ENCODE results near the gene ZNF148.
A peak's percentile ranks its signal among the peaks of the same experiment; 100 is the strongest.

ZNF148 gene, protein sequence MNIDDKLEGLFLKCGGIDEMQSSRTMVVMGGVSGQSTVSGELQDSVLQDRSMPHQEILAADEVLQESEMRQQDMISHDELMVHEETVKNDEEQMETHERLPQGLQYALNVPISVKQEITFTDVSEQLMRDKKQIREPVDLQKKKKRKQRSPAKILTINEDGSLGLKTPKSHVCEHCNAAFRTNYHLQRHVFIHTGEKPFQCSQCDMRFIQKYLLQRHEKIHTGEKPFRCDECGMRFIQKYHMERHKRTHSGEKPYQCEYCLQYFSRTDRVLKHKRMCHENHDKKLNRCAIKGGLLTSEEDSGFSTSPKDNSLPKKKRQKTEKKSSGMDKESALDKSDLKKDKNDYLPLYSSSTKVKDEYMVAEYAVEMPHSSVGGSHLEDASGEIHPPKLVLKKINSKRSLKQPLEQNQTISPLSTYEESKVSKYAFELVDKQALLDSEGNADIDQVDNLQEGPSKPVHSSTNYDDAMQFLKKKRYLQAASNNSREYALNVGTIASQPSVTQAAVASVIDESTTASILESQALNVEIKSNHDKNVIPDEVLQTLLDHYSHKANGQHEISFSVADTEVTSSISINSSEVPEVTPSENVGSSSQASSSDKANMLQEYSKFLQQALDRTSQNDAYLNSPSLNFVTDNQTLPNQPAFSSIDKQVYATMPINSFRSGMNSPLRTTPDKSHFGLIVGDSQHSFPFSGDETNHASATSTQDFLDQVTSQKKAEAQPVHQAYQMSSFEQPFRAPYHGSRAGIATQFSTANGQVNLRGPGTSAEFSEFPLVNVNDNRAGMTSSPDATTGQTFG

DNA sequence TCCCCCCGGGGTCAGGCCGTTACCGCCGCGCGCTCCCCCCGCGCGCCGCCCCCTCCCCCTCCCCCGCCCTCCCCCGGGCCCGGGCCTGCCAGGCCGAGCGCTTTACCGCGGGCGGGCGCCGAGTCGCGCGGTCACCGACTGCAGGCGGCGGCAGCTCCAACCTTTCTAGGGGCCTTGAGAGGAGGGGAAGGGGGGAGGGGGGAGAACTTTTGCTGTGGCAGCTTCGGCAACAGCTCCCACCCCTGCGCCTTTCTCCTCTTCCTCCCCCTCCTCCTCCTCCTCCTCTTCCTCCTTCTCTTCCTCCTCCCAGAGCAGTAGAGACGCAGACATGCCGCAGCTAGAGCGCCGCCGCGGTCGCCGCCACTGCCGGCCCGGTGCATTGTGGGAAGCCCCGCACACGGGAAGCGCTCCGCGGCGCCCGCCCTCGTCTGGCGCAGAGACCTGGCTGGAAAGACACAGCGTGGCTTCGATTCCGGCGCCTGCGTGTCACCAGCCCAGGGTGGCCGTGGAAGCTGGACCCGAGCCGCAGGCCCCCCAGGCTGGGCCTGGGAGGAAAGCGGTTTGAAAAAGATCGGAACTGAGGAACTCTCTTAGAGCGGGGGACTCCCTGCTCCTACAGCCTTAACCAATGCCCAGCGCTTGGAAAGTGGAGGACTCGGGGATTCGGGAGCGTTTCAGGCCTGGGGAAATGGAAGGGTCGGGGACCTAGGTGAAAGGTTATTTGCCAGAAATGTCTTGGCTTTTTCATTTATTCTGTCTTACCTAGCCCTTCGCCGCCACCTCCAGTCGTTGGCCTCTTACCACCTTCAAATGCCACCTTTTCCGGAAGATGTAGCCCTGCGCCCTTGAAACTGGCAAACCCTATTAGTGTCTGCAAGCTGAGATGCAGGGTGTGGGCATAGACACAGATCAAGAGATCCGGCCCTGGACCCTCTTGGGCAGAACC is at the start of gene ZNF148:
Gene ZNF148, minus strand, starts transcription at position 330 of the 946 bp plus-strand sequence. CDS start 61,685 bp downstream, outside the sequence.
- peaks cover 8% of the 10 kb centered on the region; the same call in 1 of the 2 replicates for H3K4me1 ChIP-seq (ENCODE audit: control insufficient read depth, insufficient read depth, low read length)
- no peaks in the 10 kb centered on the region for H3K9me3 ChIP-seq (ENCODE audit: control insufficient read depth, insufficient read depth, low read depth, low read length)
- peak within 1 kb of the TSS; percentile 92 for H3K4me3 ChIP-seq (ENCODE audit: low read depth, low read length)
- peaks cover 0 to 2% of the 10 kb centered on the region in 2 experiments; a peak in 2 of 3 replicates for H3K36me3 ChIP-seq (ENCODE audit: control insufficient read depth in 2 of 2, insufficient read depth in 1 of 2, low read length in 2 of 2)
- ChIA-PET CTCF (interaction anchor here (0.6 kb wide), 1 partner anchor 598 kb away, joined by 3 read pairs; no protein-coding TSS in a partner anchor), POLR2A (interaction anchor here (0.6 to 1.5 kb wide), 8 partner anchors 9 to 229 kb away, joined by 3 to 7 read pairs (median 4); no protein-coding TSS in a partner anchor)
- H3K27ac ChIP-seq (ENCODE audit: extremely low read depth, low read depth, low read length) = peak within 1 kb of the TSS; percentile 74
- TF ChIP-seq, protein P1, sequence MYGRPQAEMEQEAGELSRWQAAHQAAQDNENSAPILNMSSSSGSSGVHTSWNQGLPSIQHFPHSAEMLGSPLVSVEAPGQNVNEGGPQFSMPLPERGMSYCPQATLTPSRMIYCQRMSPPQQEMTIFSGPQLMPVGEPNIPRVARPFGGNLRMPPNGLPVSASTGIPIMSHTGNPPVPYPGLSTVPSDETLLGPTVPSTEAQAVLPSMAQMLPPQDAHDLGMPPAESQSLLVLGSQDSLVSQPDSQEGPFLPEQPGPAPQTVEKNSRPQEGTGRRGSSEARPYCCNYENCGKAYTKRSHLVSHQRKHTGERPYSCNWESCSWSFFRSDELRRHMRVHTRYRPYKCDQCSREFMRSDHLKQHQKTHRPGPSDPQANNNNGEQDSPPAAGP (tag by site-specific recombination; IDR thresholded peaks at IDR 0.05) = peak; percentile 61; the same call in 1 of the 2 replicates
- no peak for TF ChIP-seq ZNF626 (tag by site-specific recombination; IDR thresholded peaks at IDR 0.05)
- peak; percentile 20; the same call in 1 of the 2 replicates for TF ChIP-seq GLIS1 (tag by site-specific recombination; IDR thresholded peaks at IDR 0.05)
- no peak for TF ChIP-seq ZNF610 (tag by site-specific recombination; IDR thresholded peaks at IDR 0.05; ENCODE audit: borderline replicate concordance)
- no peak for TF ChIP-seq ZFHX2 (tag by site-specific recombination; conservative IDR thresholded peaks at IDR 0.05)
- no peak for TF ChIP-seq IKZF3 (tag by site-specific recombination; IDR thresholded peaks at IDR 0.05)
- no peak for TF ChIP-seq ZNF175 (tag by site-specific recombination; IDR thresholded peaks at IDR 0.05)
- TF ChIP-seq GLIS2 (tag by site-specific recombination; IDR thresholded peaks at IDR 0.05) = peak; percentile 18; the same call in 1 of the 2 replicates
- no peak for TF ChIP-seq WT1 (tag by site-specific recombination; IDR thresholded peaks at IDR 0.05)
- TF ChIP-seq MZF1 (tag by site-specific recombination; IDR thresholded peaks at IDR 0.05; ENCODE audit: borderline replicate concordance) = no peak
- TF ChIP-seq ZNF677 (tag by site-specific recombination; IDR thresholded peaks at IDR 0.05) = no peak
- TF ChIP-seq, protein P2, sequence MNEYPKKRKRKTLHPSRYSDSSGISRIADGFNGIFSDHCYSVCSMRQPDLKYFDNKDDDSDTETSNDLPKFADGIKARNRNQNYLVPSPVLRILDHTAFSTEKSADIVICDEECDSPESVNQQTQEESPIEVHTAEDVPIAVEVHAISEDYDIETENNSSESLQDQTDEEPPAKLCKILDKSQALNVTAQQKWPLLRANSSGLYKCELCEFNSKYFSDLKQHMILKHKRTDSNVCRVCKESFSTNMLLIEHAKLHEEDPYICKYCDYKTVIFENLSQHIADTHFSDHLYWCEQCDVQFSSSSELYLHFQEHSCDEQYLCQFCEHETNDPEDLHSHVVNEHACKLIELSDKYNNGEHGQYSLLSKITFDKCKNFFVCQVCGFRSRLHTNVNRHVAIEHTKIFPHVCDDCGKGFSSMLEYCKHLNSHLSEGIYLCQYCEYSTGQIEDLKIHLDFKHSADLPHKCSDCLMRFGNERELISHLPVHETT (tag by site-specific recombination; IDR thresholded peaks at IDR 0.05) = peak; percentile 68; the same call in 1 of the 2 replicates
- TF ChIP-seq YY2 (tag by site-specific recombination; IDR thresholded peaks at IDR 0.05) = peak; percentile 96
- TF ChIP-seq ZNF76 (tag by site-specific recombination; IDR thresholded peaks at IDR 0.05; ENCODE audit: borderline replicate concordance, low read depth) = peak; percentile 96
- TF ChIP-seq, protein P3, sequence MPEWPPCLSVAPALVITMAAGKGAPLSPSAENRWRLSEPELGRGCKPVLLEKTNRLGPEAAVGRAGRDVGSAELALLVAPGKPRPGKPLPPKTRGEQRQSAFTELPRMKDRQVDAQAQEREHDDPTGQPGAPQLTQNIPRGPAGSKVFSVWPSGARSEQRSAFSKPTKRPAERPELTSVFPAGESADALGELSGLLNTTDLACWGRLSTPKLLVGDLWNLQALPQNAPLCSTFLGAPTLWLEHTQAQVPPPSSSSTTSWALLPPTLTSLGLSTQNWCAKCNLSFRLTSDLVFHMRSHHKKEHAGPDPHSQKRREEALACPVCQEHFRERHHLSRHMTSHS (tag by site-specific recombination; IDR thresholded peaks at IDR 0.05) = no peak
- TF ChIP-seq, protein P4, sequence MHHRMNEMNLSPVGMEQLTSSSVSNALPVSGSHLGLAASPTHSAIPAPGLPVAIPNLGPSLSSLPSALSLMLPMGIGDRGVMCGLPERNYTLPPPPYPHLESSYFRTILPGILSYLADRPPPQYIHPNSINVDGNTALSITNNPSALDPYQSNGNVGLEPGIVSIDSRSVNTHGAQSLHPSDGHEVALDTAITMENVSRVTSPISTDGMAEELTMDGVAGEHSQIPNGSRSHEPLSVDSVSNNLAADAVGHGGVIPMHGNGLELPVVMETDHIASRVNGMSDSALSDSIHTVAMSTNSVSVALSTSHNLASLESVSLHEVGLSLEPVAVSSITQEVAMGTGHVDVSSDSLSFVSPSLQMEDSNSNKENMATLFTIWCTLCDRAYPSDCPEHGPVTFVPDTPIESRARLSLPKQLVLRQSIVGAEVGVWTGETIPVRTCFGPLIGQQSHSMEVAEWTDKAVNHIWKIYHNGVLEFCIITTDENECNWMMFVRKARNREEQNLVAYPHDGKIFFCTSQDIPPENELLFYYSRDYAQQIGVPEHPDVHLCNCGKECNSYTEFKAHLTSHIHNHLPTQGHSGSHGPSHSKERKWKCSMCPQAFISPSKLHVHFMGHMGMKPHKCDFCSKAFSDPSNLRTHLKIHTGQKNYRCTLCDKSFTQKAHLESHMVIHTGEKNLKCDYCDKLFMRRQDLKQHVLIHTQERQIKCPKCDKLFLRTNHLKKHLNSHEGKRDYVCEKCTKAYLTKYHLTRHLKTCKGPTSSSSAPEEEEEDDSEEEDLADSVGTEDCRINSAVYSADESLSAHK (tag by site-specific recombination; IDR thresholded peaks at IDR 0.05) = peak; percentile 54
- TF ChIP-seq, protein P5, sequence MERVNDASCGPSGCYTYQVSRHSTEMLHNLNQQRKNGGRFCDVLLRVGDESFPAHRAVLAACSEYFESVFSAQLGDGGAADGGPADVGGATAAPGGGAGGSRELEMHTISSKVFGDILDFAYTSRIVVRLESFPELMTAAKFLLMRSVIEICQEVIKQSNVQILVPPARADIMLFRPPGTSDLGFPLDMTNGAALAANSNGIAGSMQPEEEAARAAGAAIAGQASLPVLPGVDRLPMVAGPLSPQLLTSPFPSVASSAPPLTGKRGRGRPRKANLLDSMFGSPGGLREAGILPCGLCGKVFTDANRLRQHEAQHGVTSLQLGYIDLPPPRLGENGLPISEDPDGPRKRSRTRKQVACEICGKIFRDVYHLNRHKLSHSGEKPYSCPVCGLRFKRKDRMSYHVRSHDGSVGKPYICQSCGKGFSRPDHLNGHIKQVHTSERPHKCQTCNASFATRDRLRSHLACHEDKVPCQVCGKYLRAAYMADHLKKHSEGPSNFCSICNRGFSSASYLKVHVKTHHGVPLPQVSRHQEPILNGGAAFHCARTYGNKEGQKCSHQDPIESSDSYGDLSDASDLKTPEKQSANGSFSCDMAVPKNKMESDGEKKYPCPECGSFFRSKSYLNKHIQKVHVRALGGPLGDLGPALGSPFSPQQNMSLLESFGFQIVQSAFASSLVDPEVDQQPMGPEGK (tag by site-specific recombination; IDR thresholded peaks at IDR 0.05) = peak; percentile 7; the same call in 1 of the 2 replicates
- no peak for TF ChIP-seq ZNF10 (tag by site-specific recombination; IDR thresholded peaks at IDR 0.05)
- TF ChIP-seq ZBTB48 (tag by site-specific recombination; IDR thresholded peaks at IDR 0.05) = no peak
- TF ChIP-seq GFI1B (tag by site-specific recombination; IDR thresholded peaks at IDR 0.05) = no peak
- TF ChIP-seq, protein P6, sequence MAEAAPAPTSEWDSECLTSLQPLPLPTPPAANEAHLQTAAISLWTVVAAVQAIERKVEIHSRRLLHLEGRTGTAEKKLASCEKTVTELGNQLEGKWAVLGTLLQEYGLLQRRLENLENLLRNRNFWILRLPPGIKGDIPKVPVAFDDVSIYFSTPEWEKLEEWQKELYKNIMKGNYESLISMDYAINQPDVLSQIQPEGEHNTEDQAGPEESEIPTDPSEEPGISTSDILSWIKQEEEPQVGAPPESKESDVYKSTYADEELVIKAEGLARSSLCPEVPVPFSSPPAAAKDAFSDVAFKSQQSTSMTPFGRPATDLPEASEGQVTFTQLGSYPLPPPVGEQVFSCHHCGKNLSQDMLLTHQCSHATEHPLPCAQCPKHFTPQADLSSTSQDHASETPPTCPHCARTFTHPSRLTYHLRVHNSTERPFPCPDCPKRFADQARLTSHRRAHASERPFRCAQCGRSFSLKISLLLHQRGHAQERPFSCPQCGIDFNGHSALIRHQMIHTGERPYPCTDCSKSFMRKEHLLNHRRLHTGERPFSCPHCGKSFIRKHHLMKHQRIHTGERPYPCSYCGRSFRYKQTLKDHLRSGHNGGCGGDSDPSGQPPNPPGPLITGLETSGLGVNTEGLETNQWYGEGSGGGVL (tag by site-specific recombination; IDR thresholded peaks at IDR 0.05) = peak; percentile 97
- TF ChIP-seq ZFP3 (tag by site-specific recombination; IDR thresholded peaks at IDR 0.05; ENCODE audit: low read depth) = no peak
- peak; percentile 67 for TF ChIP-seq SP7 (tag by site-specific recombination; IDR thresholded peaks at IDR 0.05)
- TF ChIP-seq ZNF324 (tag by site-specific recombination; IDR thresholded peaks at IDR 0.05) = peak; percentile 82; the same call in 1 of the 2 replicates

Data from HEK293 (cell line).